Activated naive CD4-positive, alpha-beta T cell treated with anti-CD3 and anti-CD28 coated beads, Interleukin-2, amount 50 U/mL, for 16 hours (primary cell): ENCODE data around the gene FNBP1L.

ENCODE experiments used
- DNase-seq: peaks from one replicate; pipeline ENCODE4 v3.0.0-alpha.2; 2020

Gene FNBP1L

DNA sequence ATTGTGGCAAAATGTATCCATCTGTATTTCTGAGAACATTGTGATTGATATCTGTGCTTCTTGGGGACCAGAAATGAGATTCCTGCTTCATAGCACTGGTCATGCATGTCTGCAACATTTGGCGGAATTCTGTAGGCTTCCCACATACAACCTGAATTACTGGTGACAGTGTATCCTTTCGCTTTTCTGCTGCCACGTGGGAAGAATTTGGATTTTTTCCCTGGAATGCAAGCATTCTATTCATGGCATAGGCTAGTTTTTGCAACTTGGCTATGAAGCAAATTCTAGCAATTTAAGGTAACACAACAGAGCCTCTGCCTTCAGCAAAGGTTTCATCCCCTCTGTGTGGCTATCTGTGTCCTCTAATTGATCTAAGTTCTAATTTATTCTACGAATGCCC is 147.8 kb downstream of the FNBP1L start:
- no peak for DNase-seq

DNA sequence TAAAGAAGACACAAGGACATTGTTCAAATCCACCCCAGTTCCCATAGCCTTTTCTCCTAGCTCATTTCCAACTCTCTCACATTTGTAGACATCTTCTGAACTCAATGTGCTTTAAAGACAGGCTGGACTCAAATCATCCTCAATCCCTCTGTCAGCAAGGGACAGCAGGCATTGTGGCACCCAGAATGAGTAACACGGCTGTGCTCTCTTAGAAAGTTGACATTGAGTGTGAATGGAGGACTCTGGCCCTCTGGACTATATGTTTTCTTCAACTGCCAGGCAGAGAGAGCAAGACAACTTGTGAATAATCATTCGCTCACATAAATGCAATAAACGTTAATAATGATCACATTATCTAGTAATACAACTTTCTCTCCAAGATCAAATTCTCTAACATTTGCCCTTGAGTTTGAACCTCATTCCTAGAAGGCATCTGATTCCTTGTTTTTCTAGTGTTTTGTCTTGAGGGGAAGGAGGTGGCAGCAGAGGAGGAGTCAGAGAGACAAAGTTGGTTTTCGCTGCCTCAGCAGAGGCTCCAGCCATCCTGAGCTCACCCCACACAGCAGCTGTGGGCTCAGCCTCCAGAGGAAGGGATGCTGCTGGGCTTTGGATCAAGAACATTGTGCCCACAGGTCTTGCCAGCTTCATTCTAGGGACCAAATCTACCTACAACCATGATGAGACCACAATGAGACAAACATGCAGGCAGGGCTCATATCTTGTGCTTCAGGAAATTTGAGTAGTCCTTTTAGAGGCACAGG is 148.6 kb downstream of the FNBP1L start:
- DNase-seq = no peak

DNA sequence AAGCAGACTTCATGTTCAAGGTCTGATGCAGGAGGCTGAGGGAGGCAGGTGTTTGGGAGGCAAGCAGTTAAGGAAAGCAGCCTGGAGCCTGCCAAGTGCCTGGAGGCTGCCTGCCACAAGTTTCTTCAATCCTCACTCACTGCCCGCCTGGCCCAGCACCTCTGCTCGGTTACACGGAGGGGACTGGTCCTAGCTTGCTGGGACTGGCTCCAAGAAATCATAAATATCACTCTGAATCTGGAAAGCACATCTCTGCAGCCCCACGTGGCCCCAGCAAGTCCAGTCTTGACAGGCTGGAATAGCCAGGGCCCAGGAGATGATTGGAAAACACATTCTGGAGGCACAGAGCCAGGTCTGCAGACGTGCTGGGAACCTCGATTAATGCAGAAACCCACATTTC is 149.8 kb downstream of the FNBP1L start:
- DNase-seq = no peak

- DNase-seq = no peak
Measured at GRCh38 chr1:93598396-93598795, 150.5 kb downstream of the FNBP1L start.

DNA sequence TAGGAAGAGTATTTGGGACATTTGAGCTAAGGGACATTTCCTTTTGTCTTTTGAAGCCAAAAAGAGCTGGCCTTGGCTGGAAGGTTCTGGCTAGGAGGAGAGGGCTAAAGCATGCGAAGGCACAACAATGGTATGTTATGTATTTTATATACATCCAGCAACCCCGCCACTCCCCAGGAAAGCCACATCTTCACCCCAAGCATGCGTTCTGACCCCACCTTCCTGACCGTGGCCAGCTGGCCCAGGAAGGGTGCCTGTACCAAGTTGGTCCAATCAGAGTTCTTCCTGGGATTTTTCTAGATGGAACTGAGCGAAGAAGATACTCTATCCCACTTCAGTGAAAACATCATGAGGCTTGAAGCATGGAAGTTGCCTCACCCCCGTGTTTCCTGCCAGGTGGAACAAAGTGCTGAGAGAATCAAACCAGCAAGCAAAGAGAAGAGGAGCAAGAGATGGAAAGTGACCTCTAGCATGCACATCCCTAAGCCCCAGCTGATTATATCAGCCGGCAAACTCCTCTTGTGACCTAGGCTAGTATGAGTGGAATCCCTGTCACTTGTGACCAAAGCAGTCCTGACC is 151.0 kb downstream of the FNBP1L start:
- DNase-seq = no peak

- no peak for DNase-seq
Measured at GRCh38 chr1:93599479-93599878, 151.6 kb downstream of the FNBP1L start.

- no peak for DNase-seq
Measured at GRCh38 chr1:93600663-93601062, 152.7 kb downstream of the FNBP1L start.

- no peak for DNase-seq
Measured at GRCh38 chr1:93601686-93602085, 153.8 kb downstream of the FNBP1L start.

DNA sequence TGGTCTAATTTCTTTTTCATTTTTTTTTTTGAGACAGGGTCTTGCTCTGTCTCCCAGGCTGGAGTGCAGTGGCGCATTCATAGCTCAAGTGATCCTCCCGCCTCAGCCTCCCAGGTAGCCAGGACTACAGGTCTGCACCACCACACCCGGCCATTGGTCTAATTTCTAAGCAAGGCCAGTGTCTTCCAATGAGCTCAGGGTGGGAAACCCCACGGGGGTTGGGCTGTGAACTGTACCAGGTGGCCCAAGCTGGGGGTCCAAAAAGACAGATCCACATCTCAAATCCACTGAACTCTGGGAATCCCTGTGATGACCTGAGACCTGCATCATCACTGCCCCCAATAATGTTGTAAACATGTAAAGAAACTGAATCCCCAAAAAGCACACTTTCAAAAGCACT is 154.2 kb downstream of the FNBP1L start:
- DNase-seq = no peak

- no peak for DNase-seq
Measured at GRCh38 chr1:93603106-93603505, 155.2 kb downstream of the FNBP1L start.

- DNase-seq = no peak
Measured at GRCh38 chr1:93603601-93604000, 155.7 kb downstream of the FNBP1L start.
